GM21619 (cell line): Measurements from ENCODE around the gene FNDC5.

Experiments
- ATAC-seq: cut with Tn5 transposase; IDR thresholded peaks from one replicate; pipeline ENCODE4 v1.9.1; 2021; ENCODE audit not compliant: unreplicated experiment

FNDC5 gene

GRCh38 chr1:32884726-32885125 is 14.0 kb upstream of the FNDC5 start:
- no peak for ATAC-seq

- ATAC-seq, result no peak
These were observed 13.3 kb upstream of the FNDC5 start for GRCh38 chr1:32884032-32884372.

- ATAC-seq, result no peak
These were observed 12.8 kb upstream of the FNDC5 start for GRCh38 chr1:32883338-32884031.

DNA sequence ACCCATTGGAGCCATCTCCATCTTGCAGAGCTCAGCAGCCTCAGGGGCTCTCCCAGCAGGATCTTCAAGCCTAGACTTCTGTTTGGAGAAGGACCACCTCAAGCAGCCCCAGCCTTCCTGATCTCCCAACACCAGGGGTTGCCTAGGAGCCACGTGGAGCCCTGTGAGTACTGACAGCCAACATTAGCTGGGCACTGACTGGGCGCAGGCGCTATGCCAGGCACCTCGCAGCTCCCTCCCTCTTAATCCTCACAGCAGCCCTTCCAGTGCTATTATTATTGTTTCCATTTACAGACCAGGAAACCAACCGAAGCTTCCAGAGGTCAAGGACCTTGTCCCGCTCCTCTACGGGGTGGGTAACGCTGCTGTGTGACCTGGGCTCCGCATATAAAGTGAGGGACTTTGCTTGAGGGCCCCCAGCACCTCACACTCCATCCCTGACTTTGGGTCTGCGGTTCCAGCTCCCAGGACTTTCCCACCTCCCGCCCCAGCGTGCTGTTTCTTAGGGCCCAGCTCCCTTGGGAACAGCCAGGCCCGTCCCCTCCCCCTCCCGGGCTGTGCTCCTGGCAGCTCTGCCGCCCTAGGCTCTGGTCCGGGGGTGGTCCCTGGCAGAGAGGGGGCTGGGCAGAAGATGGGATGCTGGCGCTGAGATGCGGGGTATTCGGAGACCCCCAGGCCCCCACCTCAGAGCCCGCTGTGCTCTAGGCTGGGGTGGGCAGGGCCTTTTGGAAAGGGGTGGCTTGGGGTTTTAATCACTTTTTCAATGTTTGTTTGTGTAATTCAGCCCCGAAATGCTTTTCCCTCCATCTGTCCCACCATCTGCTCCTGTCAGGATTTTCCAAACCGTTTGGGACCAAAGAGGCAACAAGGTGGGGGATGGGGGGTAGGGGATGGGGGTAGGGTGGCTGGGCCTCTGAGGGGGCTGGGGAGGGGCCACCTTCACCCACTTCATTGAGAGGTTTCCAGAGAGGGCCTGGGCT is 11.4 kb upstream of the FNDC5 start:
- ATAC-seq, result no peak

DNA sequence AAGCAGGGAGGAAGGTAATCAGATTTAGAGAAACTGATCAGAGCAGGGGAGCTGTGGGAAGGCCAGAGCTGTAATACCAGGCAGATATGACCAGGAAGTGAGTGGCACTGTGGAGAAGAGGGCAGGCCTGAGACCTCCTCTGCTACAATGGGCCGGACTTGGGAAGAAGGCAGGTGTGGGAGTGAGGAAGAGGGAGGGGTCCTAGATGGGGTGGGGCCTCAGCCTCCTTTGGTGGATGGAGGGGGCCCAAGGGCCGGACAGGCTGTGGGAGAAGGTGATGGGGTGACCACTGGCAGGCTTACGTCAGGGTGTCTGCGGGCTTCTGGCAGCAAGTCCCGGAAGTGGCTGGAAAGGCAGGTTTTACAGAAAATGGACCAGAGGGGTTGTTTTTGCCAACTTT is 10.6 kb upstream of the FNDC5 start:
- ATAC-seq, result no peak

GRCh38 chr1:32878637-32879041 is 7.9 kb upstream of the FNDC5 start:
- no peak for ATAC-seq

DNA sequence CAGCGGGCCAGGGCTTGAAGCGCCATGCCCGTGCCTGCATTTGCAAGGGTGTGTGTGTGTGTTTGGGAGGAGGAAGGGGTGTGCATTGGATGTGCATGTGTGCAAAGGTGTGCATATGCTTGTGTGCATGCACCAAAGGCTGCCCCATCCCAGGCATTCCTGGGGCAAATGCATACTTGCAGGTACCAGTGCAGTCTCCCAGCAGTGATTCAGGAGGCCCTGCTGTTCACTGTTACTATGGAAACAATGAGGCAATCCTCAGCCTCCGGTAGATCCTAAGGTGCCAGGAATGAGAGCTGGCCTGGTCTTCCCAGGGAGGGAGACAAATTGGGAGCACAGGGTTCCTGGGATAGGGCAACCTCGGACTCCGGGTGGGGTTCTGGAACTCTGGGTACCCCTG is 7.5 kb upstream of the FNDC5 start:
- ATAC-seq, result no peak

- ATAC-seq, result no peak
These were observed 6.7 kb upstream of the FNDC5 start for GRCh38 chr1:32877211-32878110.

GRCh38 chr1:32876341-32877210 is 5.9 kb upstream of the FNDC5 start:
- ATAC-seq, result no peak

DNA sequence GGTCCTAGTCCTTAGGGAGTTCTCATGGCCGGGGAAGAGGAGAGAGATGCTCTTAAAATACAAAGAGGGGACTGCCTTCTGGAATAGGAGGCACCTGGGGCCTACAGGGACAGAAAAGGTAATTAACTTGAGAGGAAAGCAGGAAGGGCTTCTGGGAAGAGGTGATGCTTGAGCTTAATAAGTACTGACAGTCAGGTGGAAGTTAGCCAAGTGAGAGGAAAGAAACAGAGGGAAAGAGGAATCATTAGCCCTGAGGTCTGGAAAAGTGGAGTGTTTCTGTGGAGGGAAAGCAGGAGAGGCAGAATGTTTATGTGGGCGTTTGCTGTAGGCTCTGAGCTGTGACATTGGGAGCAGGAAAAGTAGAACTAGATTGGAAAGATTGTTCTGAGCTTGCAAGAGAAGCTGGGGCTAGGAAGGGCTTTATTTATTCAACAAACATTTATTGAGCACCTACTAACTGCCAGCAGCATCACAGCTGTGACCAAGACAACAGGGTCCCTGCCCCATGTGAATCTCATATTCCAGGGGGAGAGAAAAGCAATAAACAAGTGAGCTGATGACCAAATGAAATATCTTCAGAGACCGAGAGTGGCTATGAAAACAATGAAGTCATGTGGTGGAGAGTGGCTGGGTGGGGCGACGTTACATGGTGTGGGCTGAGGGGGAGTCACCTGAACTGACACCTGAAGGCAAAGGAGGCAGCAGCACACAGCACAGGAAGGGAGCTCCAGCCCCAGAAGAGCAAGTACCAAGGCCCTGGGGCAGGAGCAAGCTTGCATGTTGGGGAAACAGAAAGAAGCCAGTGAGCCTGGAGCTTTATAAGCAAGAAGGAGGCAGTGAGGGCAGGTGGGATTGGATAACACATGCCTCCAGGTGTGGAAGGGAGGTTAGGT is 4.4 kb upstream of the FNDC5 start:
- no peak for ATAC-seq

DNA sequence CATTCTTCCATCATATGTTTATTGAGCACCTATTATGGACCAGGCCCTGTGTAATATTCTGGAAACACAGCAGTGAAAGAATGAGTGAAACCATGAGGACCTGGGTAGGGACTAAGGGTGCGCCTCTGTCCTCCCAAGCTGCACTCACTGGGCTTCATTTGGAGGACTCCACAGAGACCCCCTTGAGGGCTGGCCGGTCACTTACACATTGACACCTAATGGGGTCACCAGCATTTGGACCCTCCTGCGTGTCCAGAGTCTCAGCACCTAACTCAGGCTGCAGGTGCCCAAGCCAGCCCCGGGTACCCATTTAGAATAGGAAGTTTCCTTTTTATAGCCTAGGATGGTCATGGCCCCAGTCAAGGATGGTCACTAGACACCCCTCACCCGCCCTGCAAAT is 2.8 kb upstream of the FNDC5 start:
- no peak for ATAC-seq

- ATAC-seq, result no peak
These were observed 1.4 kb upstream of the FNDC5 start for GRCh38 chr1:32872192-32872460.

GRCh38 chr1:32871364-32872191 is 866 bp upstream of the FNDC5 start:
- ATAC-seq, result no peak

GRCh38 chr1:32869923-32870614 is 643 bp downstream of the FNDC5 start:
- no peak for ATAC-seq

GRCh38 chr1:32868806-32869455 is 1.8 kb downstream of the FNDC5 start:
- ATAC-seq, result no peak

GRCh38 chr1:32868085-32868484 is 2.6 kb downstream of the FNDC5 start:
- ATAC-seq, result no peak

DNA sequence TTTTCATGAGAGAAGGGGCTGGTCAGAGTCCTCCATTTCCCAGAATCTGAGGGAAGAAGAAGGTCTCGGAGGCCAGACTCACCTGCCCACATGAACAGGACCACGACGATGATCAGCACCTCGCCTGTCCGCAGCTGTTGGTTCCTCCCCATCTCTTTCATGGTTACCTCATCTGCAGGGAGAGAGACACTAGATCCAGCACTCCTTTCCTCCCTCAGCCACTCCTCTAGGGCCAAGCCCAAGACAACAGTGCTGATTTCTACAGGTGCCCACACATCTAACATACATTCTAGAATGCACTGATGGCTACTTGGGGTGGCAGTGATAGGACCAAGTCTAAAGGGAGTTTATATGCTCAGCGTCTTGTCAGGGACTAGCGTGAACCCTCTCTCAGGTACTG is 3.0 kb downstream of the FNDC5 start:
- no peak for ATAC-seq

- ATAC-seq, result no peak
These were observed 3.6 kb downstream of the FNDC5 start for GRCh38 chr1:32867151-32867550.
